ENCODE data around the gene CLK3. TPM values are rescaled to one million over a fixed set of nuclear protein-coding genes. Genes with fewer than 3 reads are reported as not detected.
A peak's percentile ranks its signal among the peaks of the same experiment; 100 is the strongest.
"Not testable (repeated sequence)": the region's sequence is repeated elsewhere in the genome, so short reads cannot be mapped to it uniquely, and the experiment has no call there.

Gene CLK3
- total and polyA plus RNA-seq, 4 donors: 23.8 to 70.3 (median 60.4) TPM

GRCh38 chr15:74584779-74585178, 30.9 kb upstream of the CLK3 start:
- Histone ChIP-seq H3K27ac (ENCODE audit: low read depth, low read length) (no peak overlapping the region), H3K27me3 (ENCODE audit: control insufficient read depth, insufficient read depth, low read length) (no peaks in the 10 kb centered on the region), H3K4me3 (ENCODE audit: low read depth, low read length) (no peak overlapping the region), H3K4me1 (ENCODE audit: control insufficient read depth, insufficient read depth, low read length) (peaks cover 26% of the 10 kb centered on the region), H3K9me3 (ENCODE audit: control insufficient read depth, insufficient read depth, low read length) (no peaks in the 10 kb centered on the region), H3K36me3 (ENCODE audit: control insufficient read depth, insufficient read depth, low read length) (peaks cover 29% of the 10 kb centered on the region)
- DNase-seq (ENCODE audit: low read depth in 4 of 6, low spot score in 6 of 6): peak in 2 of 6 donors; percentile 14 to 56
- 43% methylated on average over 3 of the region's 4 CpGs for WGBS (ENCODE audit: insufficient coverage)

DNA sequence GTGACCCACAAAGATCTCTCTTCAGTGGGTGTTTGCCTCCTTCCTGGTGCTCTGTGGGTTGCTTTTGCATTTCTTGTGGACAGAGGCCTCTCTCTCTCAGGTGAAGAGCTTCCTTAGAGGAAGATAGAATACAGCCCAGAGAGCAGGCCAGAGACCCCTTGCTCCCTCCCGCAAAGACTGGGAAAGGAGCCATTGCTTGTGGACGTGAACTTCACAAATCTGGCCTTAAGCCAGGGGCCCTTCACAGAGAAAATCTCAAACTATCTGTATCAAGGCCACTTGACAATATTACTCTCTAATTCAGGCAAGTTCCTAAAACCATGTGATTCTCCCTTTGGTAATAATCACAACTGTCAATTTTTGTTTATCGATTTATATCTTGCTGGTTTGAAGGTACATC, 30.4 kb upstream of the CLK3 start:
- no peak overlapping the region for H3K27ac ChIP-seq (ENCODE audit: low read depth, low read length)
- H3K9me3 ChIP-seq (ENCODE audit: control insufficient read depth, insufficient read depth, low read length): no peaks in the 10 kb centered on the region
- H3K4me1 ChIP-seq (ENCODE audit: control insufficient read depth, insufficient read depth, low read length): peaks cover 26% of the 10 kb centered on the region
- no peak overlapping the region for H3K4me3 ChIP-seq (ENCODE audit: low read depth, low read length)
- no peak for DNase-seq (ENCODE audit: low read depth in 4 of 6, low spot score in 6 of 6)
- no peaks in the 10 kb centered on the region for H3K27me3 ChIP-seq (ENCODE audit: control insufficient read depth, insufficient read depth, low read length)
- 39% methylated on average over 2 of the region's 3 CpGs for WGBS (ENCODE audit: insufficient coverage)
- H3K36me3 ChIP-seq (ENCODE audit: control insufficient read depth, insufficient read depth, low read length): peaks cover 31% of the 10 kb centered on the region

- peaks cover 26% of the 10 kb centered on the region for H3K4me1 ChIP-seq (ENCODE audit: control insufficient read depth, insufficient read depth, low read length)
- peak in 1 of 6 donors; percentile 23 for DNase-seq (ENCODE audit: low read depth in 4 of 6, low spot score in 6 of 6)
- 91% methylated on average over 7 of the region's 9 CpGs for WGBS (ENCODE audit: insufficient coverage)
- no peak overlapping the region for H3K27ac ChIP-seq (ENCODE audit: low read depth, low read length)
- H3K9me3 ChIP-seq (ENCODE audit: control insufficient read depth, insufficient read depth, low read length): no peaks in the 10 kb centered on the region
- H3K4me3 ChIP-seq (ENCODE audit: low read depth, low read length): no peak overlapping the region
- no peaks in the 10 kb centered on the region for H3K27me3 ChIP-seq (ENCODE audit: control insufficient read depth, insufficient read depth, low read length)
- peaks cover 33% of the 10 kb centered on the region for H3K36me3 ChIP-seq (ENCODE audit: control insufficient read depth, insufficient read depth, low read length)
Observed at GRCh38 chr15:74585857-74586256, 29.8 kb upstream of the CLK3 start.

GRCh38 chr15:74589826-74590225, 25.8 kb upstream of the CLK3 start:
- no peaks in the 10 kb centered on the region for H3K9me3 ChIP-seq (ENCODE audit: control insufficient read depth, insufficient read depth, low read length)
- H3K27me3 ChIP-seq (ENCODE audit: control insufficient read depth, insufficient read depth, low read length): no peaks in the 10 kb centered on the region
- peaks cover 66% of the 10 kb centered on the region for H3K36me3 ChIP-seq (ENCODE audit: control insufficient read depth, insufficient read depth, low read length)
- no peak overlapping the region for H3K27ac ChIP-seq (ENCODE audit: low read depth, low read length)
- H3K4me1 ChIP-seq (ENCODE audit: control insufficient read depth, insufficient read depth, low read length): peaks cover 17% of the 10 kb centered on the region
- no peak overlapping the region for H3K4me3 ChIP-seq (ENCODE audit: low read depth, low read length)
- DNase-seq (ENCODE audit: low read depth in 4 of 6, low spot score in 6 of 6): no peak
- WGBS (ENCODE audit: insufficient coverage): 83% methylated on average over 1 of the region's 6 CpGs

GRCh38 chr15:74592222-74592621, 23.4 kb upstream of the CLK3 start:
- no peak overlapping the region for H3K27ac ChIP-seq (ENCODE audit: low read depth, low read length)
- peaks cover 77% of the 10 kb centered on the region for H3K36me3 ChIP-seq (ENCODE audit: control insufficient read depth, insufficient read depth, low read length)
- no peak overlapping the region for H3K4me3 ChIP-seq (ENCODE audit: low read depth, low read length)
- 43% methylated on average over 1 of the region's 3 CpGs for WGBS (ENCODE audit: insufficient coverage)
- H3K4me1 ChIP-seq (ENCODE audit: control insufficient read depth, insufficient read depth, low read length): peaks cover 9% of the 10 kb centered on the region
- H3K9me3 ChIP-seq (ENCODE audit: control insufficient read depth, insufficient read depth, low read length): no peaks in the 10 kb centered on the region
- no peaks in the 10 kb centered on the region for H3K27me3 ChIP-seq (ENCODE audit: control insufficient read depth, insufficient read depth, low read length)
- no peak for DNase-seq (ENCODE audit: low read depth in 4 of 6, low spot score in 6 of 6)

DNA sequence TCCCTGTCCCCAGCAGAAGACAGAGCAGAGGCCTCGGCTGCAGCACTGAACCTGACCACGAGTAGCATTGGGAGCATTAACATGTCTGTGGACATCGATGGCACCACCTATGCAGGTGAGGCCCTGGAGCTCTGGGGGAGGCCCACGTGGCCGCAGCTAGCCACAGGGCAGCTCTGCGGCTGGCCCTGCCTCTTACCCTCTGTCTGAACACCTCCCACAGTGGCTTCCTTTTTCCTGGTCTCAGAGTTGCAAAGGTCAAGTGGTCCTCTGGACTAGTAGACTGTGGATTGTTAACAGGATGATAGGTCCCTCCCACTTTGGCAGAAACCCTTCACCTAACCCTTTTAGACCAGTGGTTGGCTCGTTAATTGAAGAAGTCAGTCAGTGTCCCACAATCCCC, 22.5 kb upstream of the CLK3 start:
- 95% methylated on average over 6 of the region's 7 CpGs for WGBS (ENCODE audit: insufficient coverage)
- Histone ChIP-seq H3K4me3 (ENCODE audit: low read depth, low read length) (no peak overlapping the region), H3K36me3 (ENCODE audit: control insufficient read depth, insufficient read depth, low read length) (peaks cover 79% of the 10 kb centered on the region), H3K4me1 (ENCODE audit: control insufficient read depth, insufficient read depth, low read length) (peaks cover 13% of the 10 kb centered on the region), H3K27ac (ENCODE audit: low read depth, low read length) (no peak overlapping the region), H3K9me3 (ENCODE audit: control insufficient read depth, insufficient read depth, low read length) (no peaks in the 10 kb centered on the region), H3K27me3 (ENCODE audit: control insufficient read depth, insufficient read depth, low read length) (no peaks in the 10 kb centered on the region)
- no peak for DNase-seq (ENCODE audit: low read depth in 4 of 6, low spot score in 6 of 6)

- DNase-seq (ENCODE audit: low read depth in 4 of 6, low spot score in 6 of 6): no peak
- Histone ChIP-seq H3K9me3 (ENCODE audit: control insufficient read depth, insufficient read depth, low read length) (no peaks in the 10 kb centered on the region), H3K4me3 (ENCODE audit: low read depth, low read length) (no peak overlapping the region), H3K4me1 (ENCODE audit: control insufficient read depth, insufficient read depth, low read length) (peaks cover 18% of the 10 kb centered on the region), H3K36me3 (ENCODE audit: control insufficient read depth, insufficient read depth, low read length) (peaks cover 74% of the 10 kb centered on the region), H3K27me3 (ENCODE audit: control insufficient read depth, insufficient read depth, low read length) (no peaks in the 10 kb centered on the region), H3K27ac (ENCODE audit: low read depth, low read length) (no peak overlapping the region)
- 92% methylated on average over 4 of the region's 4 CpGs for WGBS (ENCODE audit: insufficient coverage)
Observed at GRCh38 chr15:74594455-74594854, 21.2 kb upstream of the CLK3 start.

GRCh38 chr15:74595271-74595670, 20.4 kb upstream of the CLK3 start:
- Histone ChIP-seq H3K36me3 (ENCODE audit: control insufficient read depth, insufficient read depth, low read length) (peaks cover 69% of the 10 kb centered on the region), H3K27ac (ENCODE audit: low read depth, low read length) (no peak overlapping the region), H3K4me3 (ENCODE audit: low read depth, low read length) (no peak overlapping the region), H3K27me3 (ENCODE audit: control insufficient read depth, insufficient read depth, low read length) (no peaks in the 10 kb centered on the region), H3K9me3 (ENCODE audit: control insufficient read depth, insufficient read depth, low read length) (no peaks in the 10 kb centered on the region), H3K4me1 (ENCODE audit: control insufficient read depth, insufficient read depth, low read length) (peaks cover 25% of the 10 kb centered on the region)
- DNase-seq (ENCODE audit: low read depth in 4 of 6, low spot score in 6 of 6): no peak
- 95% methylated on average over 4 of the region's 5 CpGs for WGBS (ENCODE audit: insufficient coverage)

GRCh38 chr15:74596736-74597135, 18.9 kb upstream of the CLK3 start:
- H3K27ac ChIP-seq (ENCODE audit: low read depth, low read length); DNase-seq (ENCODE audit: low read depth in 4 of 6, low spot score in 6 of 6); H3K27me3 ChIP-seq (ENCODE audit: control insufficient read depth, insufficient read depth, low read length); H3K4me3 ChIP-seq (ENCODE audit: low read depth, low read length); H3K9me3 ChIP-seq (ENCODE audit: control insufficient read depth, insufficient read depth, low read length): not testable (repeated sequence)
- Histone ChIP-seq H3K36me3 (ENCODE audit: control insufficient read depth, insufficient read depth, low read length) (peaks cover 62% of the 10 kb centered on the region), H3K4me1 (ENCODE audit: control insufficient read depth, insufficient read depth, low read length) (peaks cover 32% of the 10 kb centered on the region)
- no CpG with 5 or more reads among the region's 11 CpGs for WGBS (ENCODE audit: insufficient coverage)

GRCh38 chr15:74597146-74597705, 18.4 kb upstream of the CLK3 start:
- WGBS (ENCODE audit: insufficient coverage): 100% methylated on average over 5 of the region's 16 CpGs
- DNase-seq (ENCODE audit: low read depth in 4 of 6, low spot score in 6 of 6); H3K27ac ChIP-seq (ENCODE audit: low read depth, low read length); H3K4me3 ChIP-seq (ENCODE audit: low read depth, low read length); H3K27me3 ChIP-seq (ENCODE audit: control insufficient read depth, insufficient read depth, low read length); H3K9me3 ChIP-seq (ENCODE audit: control insufficient read depth, insufficient read depth, low read length): not testable (repeated sequence)
- Histone ChIP-seq H3K4me1 (ENCODE audit: control insufficient read depth, insufficient read depth, low read length) (peaks cover 32% of the 10 kb centered on the region), H3K36me3 (ENCODE audit: control insufficient read depth, insufficient read depth, low read length) (peaks cover 57% of the 10 kb centered on the region)

Data from spinal cord (tissue), 10 donors.